G401 (cell line): ENCODE measurements around the gene PPARGC1A. TPM values are rescaled to one million over a fixed set of nuclear protein-coding genes. Genes with fewer than 3 reads are reported as not detected.

ENCODE experiments used
- DNase-seq: peaks from one replicate; pipeline ENCODE4 v3.0.0-alpha.2; 2015; ENCODE audit warnings: low spot score
- in situ Hi-C: cut with HindIII; loops from 2 replicates; pipeline ENCODE4 v1.10.0; 2016; ENCODE audit warnings: low sequenced_read_pairs, mixed read lengths
- total RNA-seq: library from RNA; depleted of rRNA; stranded (reverse); fragments of >200 nt; shearing (Covaris generic); gene quantifications from 2 replicates; pipeline ENCODE4 v1.2.3, GENCODE V29; 2014

PPARGC1A gene
- total RNA-seq, 1 experiment from 2014 or later: not detected

- no peak for DNase-seq
- in situ Hi-C loops: no loop called here
These were observed 143.8 kb downstream of the PPARGC1A start for GRCh38 chr4:23746027-23746426.

GRCh38 chr4:23745377-23745776, 144.5 kb downstream of the PPARGC1A start:
- in situ Hi-C loops: no loop called here
- DNase-seq: no peak
